Endothelial cell of umbilical vein (primary cell): Measurements from ENCODE around the gene LKAAEAR1. TPM values are rescaled to one million over a fixed set of nuclear protein-coding genes. Genes with fewer than 3 reads are reported as not detected.

Experiments used
- BruUV-seq: library from RNA; stranded (reverse); fragments of 400-500 nt; replicated peaks from 2 replicates; lab custom pipeline; 2021; lab: Mats Ljungman, UMichigan
- CTCF ChIA-PET: fragments of 300-600, 350-600 bp; sonication (Branson Sonifier 250); formaldehyde crosslinking; loops from one replicate; lab custom pipeline; 2021; ENCODE audit warnings: antibody characterized with exemption, inconsistent platforms; lab: Charles Lee
- POLR2A ChIA-PET: fragments of 300-600, 350-600 bp; sonication (Branson Sonifier 250); formaldehyde crosslinking; loops from one replicate; lab custom pipeline; 2021; ENCODE audit warnings: antibody characterized with exemption, inconsistent platforms; lab: Charles Lee
- DNase-seq: peaks from one replicate; pipeline ENCODE4 v3.0.0-alpha.2; 2011; ENCODE audit warnings: low read depth, low spot score
- FAIRE-seq: peaks from 2 replicates; lab custom pipeline; 2011; peaks lifted over from hg19 to GRCh38; lab: Jason Lieb, UNC
- H2AFZ ChIP-seq: 2 replicates; pipeline ENCODE4 v1.6.0; 2012; ENCODE audit warnings: low read depth, low read length, control low read depth, inconsistent platforms
- H3K27ac ChIP-seq: 2 replicates; pipeline ENCODE4 v1.5.1; 2011; ENCODE audit warnings: low read depth, mild to moderate bottlenecking, control low read depth, low read length, moderate library complexity; ENCODE audit not compliant: insufficient read depth
- H3K27me3 ChIP-seq, 2 experiments: 2 replicates each; pipeline versions ENCODE4 v1.6.0 to v1.6.1; 2011; ENCODE audit warnings: low read length in 2 of 2, mixed read lengths in 1 of 2; ENCODE audit not compliant: control insufficient read depth in 2 of 2, insufficient read depth in 2 of 2
- H3K36me3 ChIP-seq, 2 experiments: 2 replicates in 1 of 2; 3 replicates in 1 of 2; pipeline ENCODE4 v1.5.1; 2011; ENCODE audit warnings: low read length in 2 of 2, mild to moderate bottlenecking in 1 of 2, moderate library complexity in 1 of 2; ENCODE audit not compliant: control insufficient read depth in 2 of 2, insufficient read depth in 2 of 2; ENCODE audit errors: extremely low read depth in 1 of 2
- H3K4me1 ChIP-seq: 3 replicates; pipeline ENCODE4 v1.5.1; 2011; ENCODE audit warnings: mild to moderate bottlenecking, low read length; ENCODE audit not compliant: control insufficient read depth, insufficient read depth; ENCODE audit errors: extremely low read depth
- H3K4me2 ChIP-seq: 2 replicates; pipeline ENCODE4 v1.6.1; 2011; ENCODE audit warnings: low read length, control low read depth, mixed read lengths; ENCODE audit not compliant: insufficient read depth
- H3K4me3 ChIP-seq, 3 experiments: fragments of 200-600 bp in 1 of 3; sonication (generic), shearing (Covaris generic) in 1 of 3; replicated peaks in 1 of 3; 2 replicates each; pipeline ENCODE4 v1.5.1; 2011 to 2016; ENCODE audit warnings: control low read depth in 3 of 3, low read length in 3 of 3, mild to moderate bottlenecking in 2 of 3, inconsistent platforms in 1 of 3, low read depth in 1 of 3, moderate library complexity in 1 of 3; ENCODE audit not compliant: insufficient read depth in 1 of 3
- H3K79me2 ChIP-seq: 2 replicates; pipeline ENCODE4 v1.6.0; 2012; ENCODE audit warnings: low read length, inconsistent platforms; ENCODE audit not compliant: control insufficient read depth, insufficient read depth
- H3K9ac ChIP-seq: replicated peaks from 2 replicates; pipeline ENCODE3; 2011; ENCODE audit warnings: low read length, control low read depth; ENCODE audit not compliant: insufficient read depth; ENCODE audit errors: extremely low read depth
- H3K9me1 ChIP-seq: replicated peaks from 3 replicates; pipeline ENCODE4 v1.6.0; 2011; ENCODE audit warnings: mild to moderate bottlenecking, low read length; ENCODE audit not compliant: control insufficient read depth, insufficient read depth; ENCODE audit errors: extremely low read depth
- H3K9me3 ChIP-seq: replicated peaks from 2 replicates; pipeline ENCODE4 v1.5.1; 2012; ENCODE audit warnings: low read length, inconsistent platforms; ENCODE audit not compliant: control insufficient read depth, insufficient read depth
- H4K20me1 ChIP-seq: replicated peaks from 2 replicates; pipeline ENCODE3; 2011; ENCODE audit warnings: mild to moderate bottlenecking, low read length; ENCODE audit not compliant: control insufficient read depth, insufficient read depth; ENCODE audit errors: extremely low read depth
- EZH2 ChIP-seq: IDR thresholded peaks from 2 replicates; pipeline ENCODE4 v1.6.1; 2012; ENCODE audit warnings: borderline replicate concordance, low read depth, mild to moderate bottlenecking, moderate library complexity, low read length, inconsistent platforms; ENCODE audit not compliant: severe bottlenecking
- FOS ChIP-seq: IDR thresholded peaks from 2 replicates; pipeline ENCODE4 v1.6.1; 2011; ENCODE audit warnings: mild to moderate bottlenecking, low read length, moderate library complexity, borderline replicate concordance; ENCODE audit not compliant: insufficient read depth
- GATA2 ChIP-seq: IDR thresholded peaks from 2 replicates; pipeline ENCODE4 v1.7.0; 2011; ENCODE audit warnings: low read depth, mild to moderate bottlenecking, moderate library complexity, mixed read lengths, low read length; ENCODE audit not compliant: insufficient read length, insufficient read depth
- JUN ChIP-seq: IDR thresholded peaks from 2 replicates; pipeline ENCODE4 v1.6.1; 2011; ENCODE audit warnings: borderline replicate concordance, low read depth; ENCODE audit not compliant: insufficient read length, insufficient read depth
- MYC ChIP-seq: IDR thresholded peaks from one replicate; pipeline ENCODE4 v1.6.1; 2011; ENCODE audit warnings: mild to moderate bottlenecking, low read depth, low read length
- POLR2A ChIP-seq: IDR thresholded peaks from 2 replicates; pipeline ENCODE4 v1.6.1; 2012; ENCODE audit warnings: low read depth, mild to moderate bottlenecking, control low read depth, low read length
- POLR2AphosphoS5 ChIP-seq: IDR thresholded peaks from 2 replicates; pipeline ENCODE4 v1.6.1; 2012; ENCODE audit warnings: low read depth, mild to moderate bottlenecking, control low read depth, low read length, moderate library complexity; ENCODE audit not compliant: insufficient read depth
- dilution Hi-C: fragments of 300-500 bp; cut with MboI; formaldehyde crosslinking; loops from one replicate; pipeline ENCODE4 v1.15.0; 2019; ENCODE audit warnings: low sequenced_read_pairs; ENCODE audit not compliant: extremely low pct_ligation_motif_present
- intact Hi-C: fragments of 100-400 bp; cut with micrococcal nuclease; formaldehyde crosslinking; loops from one replicate; pipeline ENCODE4 v1.10.0; 2022
- polyA plus RNA-seq, 4 experiments: library from polyadenylated mRNA; depleted of rRNA in 3 of 4; stranded (reverse) in 3 of 4; unstranded in 1 of 4; fragments of >200 nt; gene quantifications; 2 replicates each; pipeline versions ENCODE4 v1.2.1 to v1.2.3, GENCODE V29; 2011 to 2012; ENCODE audit warnings: missing spikeins in 1 of 4
- total RNA-seq: library from RNA; stranded (reverse); gene quantifications from 2 replicates; pipeline ENCODE4 v1.2.3, GENCODE V29; 2021
- TF ChIP-seq, protein P1 (sequence below): IDR thresholded peaks from 2 replicates; pipeline ENCODE4 v1.6.1; 2011; ENCODE audit not compliant: insufficient read depth, insufficient read length
- TF ChIP-seq, protein P2 (sequence below), 2 donors: IDR thresholded peaks; 1 replicate in 1 of 2; 2 replicates in 1 of 2; pipeline ENCODE4 v1.5.1; 2011; ENCODE audit warnings: low read length in 2 of 2, mild to moderate bottlenecking in 2 of 2, moderate library complexity in 2 of 2, control low read depth in 1 of 2, inconsistent platforms in 1 of 2, low read depth in 1 of 2; ENCODE audit not compliant: insufficient read depth in 1 of 2; ENCODE audit errors: extremely low read depth in 1 of 2

The LKAAEAR1 gene
- total and polyA plus RNA-seq, 2 donors (not counting 3 experiments of a cell fraction or from before 2014, with no cell fraction given), result 0.29 TPM; not detected in 1

DNA sequence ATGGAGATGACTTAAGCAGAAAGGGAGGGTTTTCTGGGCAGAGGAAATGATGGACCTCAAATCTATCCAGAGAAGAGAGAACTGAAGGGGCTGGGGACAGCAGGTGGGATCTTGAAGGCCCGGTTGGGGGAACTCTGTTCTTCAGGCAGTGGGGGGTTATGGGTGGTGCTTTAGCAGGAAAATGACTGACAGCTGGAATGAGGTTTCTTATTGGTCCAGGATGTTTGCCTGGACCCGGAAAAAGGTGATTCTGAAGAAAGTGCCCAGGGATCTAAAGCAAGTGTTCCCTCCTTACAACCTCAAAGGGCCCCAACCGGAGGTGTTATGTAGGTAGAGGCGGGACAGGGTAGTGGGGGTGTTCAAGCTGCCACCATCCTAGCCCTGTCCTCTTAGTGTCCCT is 11.3 kb upstream of the LKAAEAR1 start:
- no peaks in the 10 kb centered on the region for H3K9me3 ChIP-seq
- dilution Hi-C loops, result no loop called here
- H4K20me1 ChIP-seq, result no peaks in the 10 kb centered on the region
- POLR2A ChIA-PET, result no interaction called here
- H2AFZ ChIP-seq, result no peak overlapping the region
- no TSS peak for BruUV-seq
- H3K4me3 ChIP-seq, result no peak overlapping the region
- H3K9me1 ChIP-seq, result no peaks in the 10 kb centered on the region
- intact Hi-C loops, result no loop called here
- H3K4me1 ChIP-seq, result no peaks in the 10 kb centered on the region
- no peak overlapping the region for H3K4me2 ChIP-seq
- TF ChIP-seq, protein P1, sequence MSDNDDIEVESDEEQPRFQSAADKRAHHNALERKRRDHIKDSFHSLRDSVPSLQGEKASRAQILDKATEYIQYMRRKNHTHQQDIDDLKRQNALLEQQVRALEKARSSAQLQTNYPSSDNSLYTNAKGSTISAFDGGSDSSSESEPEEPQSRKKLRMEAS, result no peak
- TF ChIP-seq EZH2 (no peak), GATA2 (no peak), POLR2AphosphoS5 (no peak), JUN (no peak), POLR2A (no peak), MYC (no peak), FOS (no peak)
- TF ChIP-seq, protein P2, sequence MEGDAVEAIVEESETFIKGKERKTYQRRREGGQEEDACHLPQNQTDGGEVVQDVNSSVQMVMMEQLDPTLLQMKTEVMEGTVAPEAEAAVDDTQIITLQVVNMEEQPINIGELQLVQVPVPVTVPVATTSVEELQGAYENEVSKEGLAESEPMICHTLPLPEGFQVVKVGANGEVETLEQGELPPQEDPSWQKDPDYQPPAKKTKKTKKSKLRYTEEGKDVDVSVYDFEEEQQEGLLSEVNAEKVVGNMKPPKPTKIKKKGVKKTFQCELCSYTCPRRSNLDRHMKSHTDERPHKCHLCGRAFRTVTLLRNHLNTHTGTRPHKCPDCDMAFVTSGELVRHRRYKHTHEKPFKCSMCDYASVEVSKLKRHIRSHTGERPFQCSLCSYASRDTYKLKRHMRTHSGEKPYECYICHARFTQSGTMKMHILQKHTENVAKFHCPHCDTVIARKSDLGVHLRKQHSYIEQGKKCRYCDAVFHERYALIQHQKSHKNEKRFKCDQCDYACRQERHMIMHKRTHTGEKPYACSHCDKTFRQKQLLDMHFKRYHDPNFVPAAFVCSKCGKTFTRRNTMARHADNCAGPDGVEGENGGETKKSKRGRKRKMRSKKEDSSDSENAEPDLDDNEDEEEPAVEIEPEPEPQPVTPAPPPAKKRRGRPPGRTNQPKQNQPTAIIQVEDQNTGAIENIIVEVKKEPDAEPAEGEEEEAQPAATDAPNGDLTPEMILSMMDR (IDR thresholded peaks at IDR 0.05; ENCODE audit: extremely low read depth in 1 of 2, insufficient read depth in 1 of 2, low read depth in 1 of 2, low read length in 2 of 2), result no peak
- no peak for FAIRE-seq
- H3K27ac ChIP-seq, result no peak overlapping the region
- no peak overlapping the region for H3K9ac ChIP-seq
- CTCF ChIA-PET, result no interaction called here
- H3K36me3 ChIP-seq, result no peaks in the 10 kb centered on the region
- H3K79me2 ChIP-seq, result no peaks in the 10 kb centered on the region
- peaks cover 0 to 1% of the 10 kb centered on the region in 2 experiments for H3K27me3 ChIP-seq
- DNase-seq, result no peak
